Tongue (tissue), 2 donors: ENCODE measurements around the gene ITGB2. TPM values are rescaled to one million over a fixed set of nuclear protein-coding genes. Genes with fewer than 3 reads are reported as not detected.

Source experiments
- DNase-seq: peaks from one replicate; pipeline ENCODE4 v3.0.0-alpha.2; 2015
- total RNA-seq: library from RNA; depleted of rRNA; stranded (reverse); fragments of >200 nt; gene quantifications from one replicate; pipeline ENCODE4 v1.2.3, GENCODE V29; 2014

ITGB2 gene
- total RNA-seq, 1 donor from 2014 or later: 17.3 TPM

DNA sequence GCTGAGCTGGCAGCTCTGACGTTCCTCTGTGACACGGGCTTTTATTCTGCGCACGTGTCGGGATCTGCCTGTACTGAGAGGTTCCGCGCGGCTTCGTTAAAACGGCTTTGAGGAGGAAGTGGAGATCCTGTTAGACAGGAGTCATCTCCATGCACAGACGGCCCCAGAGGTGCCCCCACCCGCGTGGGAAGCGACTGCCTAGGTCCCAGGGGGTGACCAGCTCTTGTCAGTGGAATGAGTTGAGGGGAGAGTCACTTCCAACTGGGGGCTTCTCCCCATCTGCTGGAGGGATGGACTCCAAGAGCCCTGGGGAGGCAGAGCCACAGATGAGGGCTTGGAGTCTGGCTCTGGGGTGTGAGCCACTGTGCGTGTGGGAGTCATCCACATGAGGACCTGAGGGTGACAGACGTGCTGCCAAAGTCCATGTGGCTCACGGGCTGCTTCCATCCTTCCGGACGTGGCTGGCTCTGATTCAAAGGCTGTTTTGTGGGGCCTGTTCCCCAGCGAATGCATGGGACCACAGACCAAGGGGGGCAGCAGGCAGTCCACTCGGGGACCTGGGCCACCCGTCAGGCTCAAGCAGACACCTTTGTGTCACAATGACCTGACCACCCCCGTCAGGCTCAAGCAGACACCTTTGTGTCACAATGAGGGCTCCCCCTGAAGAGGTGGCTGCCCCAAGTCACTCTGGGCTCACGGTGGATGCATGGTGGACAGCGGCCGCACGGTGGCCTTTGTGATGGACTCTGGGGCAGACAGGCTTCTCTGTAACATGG, 74.0 kb downstream of the ITGB2 start:
- peak; percentile 66 for DNase-seq

DNA sequence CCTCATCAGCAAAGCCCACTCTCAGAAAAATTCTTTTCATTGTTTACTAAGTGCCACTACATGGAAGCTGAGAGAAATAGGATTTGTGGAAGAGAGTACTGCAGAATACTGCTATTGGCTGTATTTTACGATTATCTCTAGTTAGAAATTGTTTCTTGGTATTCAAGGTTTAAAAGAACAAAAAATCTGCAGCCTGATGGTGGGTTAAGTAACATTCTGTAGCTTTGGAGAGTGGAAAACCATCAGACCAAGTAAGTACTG, 74.5 kb downstream of the ITGB2 start:
- no peak for DNase-seq

DNA sequence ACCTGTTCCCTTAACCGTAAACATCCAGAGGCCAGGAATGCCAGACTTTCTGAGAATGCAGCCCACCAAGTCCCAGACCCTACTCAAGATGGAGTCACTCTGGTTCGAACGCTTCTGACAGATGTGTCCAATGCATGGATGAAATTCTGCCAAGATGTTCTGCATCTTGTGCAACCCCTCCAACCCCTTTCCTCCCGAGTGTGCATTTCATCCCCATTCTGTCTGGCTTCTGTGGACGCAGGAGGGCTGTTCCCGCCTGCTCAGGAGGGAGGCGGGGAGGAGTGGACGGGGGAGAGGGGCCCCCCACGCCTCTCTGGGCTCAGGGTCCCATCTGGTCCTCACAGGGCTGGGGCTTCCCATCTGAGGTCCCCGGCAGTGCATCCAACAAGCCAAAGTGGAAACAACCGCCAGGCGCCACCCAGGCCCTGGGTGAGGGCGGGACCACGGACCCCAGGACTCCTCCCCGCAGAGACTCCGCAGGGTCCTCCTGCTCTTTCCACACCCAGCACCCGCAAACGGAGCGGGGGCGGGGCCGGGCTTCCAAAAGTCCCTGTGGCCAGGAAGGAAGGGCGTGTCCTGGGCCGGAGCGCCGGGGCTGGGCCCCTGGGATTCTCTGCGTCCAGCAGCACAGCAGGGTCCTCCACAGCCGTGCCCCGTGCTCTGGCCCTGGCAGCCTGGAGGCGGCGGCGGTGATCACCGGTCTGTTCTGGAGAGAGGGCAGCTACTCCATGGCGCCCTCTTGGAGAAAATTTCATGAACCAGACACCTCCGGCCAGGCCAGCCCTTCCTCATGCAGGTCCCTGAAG, 75.1 kb downstream of the ITGB2 start:
- peak; percentile 59 for DNase-seq

DNA sequence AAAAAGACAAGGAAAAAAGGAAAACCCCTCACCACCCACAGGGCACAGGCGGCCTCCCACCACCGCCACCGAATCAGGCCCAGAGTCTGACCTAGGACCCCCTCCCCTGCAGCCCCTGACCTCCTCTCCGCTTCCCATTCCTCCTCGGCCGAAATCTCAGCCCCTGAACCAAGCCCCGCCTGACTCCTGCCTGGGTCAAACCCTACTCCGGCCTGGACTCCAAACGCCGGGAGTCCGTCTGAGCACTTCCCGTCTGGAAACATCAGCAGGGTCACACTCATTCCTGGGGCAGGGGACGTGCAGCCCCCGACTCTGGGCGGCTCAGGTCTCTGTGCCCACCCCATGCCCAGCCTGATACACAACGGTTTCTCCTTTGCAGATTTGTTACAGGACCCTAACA, 76.4 kb downstream of the ITGB2 start:
- no peak for DNase-seq

DNA sequence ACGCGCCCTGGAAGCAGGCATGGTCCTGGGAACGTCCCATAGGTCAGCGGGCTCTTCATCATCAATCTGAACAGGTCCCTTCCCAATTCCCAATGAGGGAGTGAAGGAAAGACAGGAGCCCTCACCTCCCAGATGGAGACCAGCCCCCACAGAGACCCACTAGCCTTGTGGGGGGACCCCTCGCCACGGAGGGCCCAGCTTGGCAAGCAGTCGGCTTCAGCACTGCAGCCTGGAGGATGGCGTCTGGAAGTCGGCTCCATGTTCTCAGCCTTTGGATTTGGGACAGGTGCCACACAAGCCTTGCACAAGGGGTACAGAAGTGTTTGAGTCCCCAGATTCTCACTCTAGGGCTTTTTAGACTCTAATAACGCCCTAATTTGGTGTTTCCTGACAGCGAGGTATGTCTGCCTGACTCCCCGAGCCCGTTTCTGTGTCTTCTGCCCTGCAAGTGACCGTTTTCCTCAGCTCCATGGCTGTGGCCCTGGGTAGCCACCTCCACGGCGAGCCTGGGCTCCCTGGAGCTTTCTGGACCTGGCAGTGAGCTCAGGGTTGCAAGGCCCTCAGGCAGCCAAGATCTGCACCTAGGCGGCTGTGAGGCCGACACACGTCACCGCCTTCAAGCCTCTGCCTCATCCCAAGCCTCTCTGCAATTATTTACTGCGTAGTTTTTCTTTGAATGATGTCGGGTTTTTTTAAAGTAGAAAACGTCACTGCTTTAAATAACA, 77.8 kb downstream of the ITGB2 start:
- DNase-seq: no peak

DNA sequence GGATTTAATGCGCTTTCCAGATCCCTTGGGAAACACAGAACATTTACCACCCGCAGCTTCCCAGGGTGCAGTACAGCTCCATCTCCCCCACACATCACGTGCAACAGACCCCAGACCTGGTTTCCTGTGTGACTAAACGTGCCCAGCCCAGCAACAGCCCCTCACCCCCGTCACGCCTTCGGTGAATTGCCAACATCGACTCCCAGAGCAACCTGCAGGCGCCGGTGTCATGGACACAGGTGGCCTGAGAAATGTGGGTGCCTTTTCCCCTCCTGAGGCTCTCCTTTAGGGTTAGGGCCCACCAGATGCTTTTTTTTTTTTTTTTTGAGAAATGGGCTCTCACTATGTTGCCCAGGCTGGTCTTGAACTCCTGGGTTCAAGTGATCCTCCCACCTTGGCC, 78.6 kb downstream of the ITGB2 start:
- DNase-seq: no peak

DNA sequence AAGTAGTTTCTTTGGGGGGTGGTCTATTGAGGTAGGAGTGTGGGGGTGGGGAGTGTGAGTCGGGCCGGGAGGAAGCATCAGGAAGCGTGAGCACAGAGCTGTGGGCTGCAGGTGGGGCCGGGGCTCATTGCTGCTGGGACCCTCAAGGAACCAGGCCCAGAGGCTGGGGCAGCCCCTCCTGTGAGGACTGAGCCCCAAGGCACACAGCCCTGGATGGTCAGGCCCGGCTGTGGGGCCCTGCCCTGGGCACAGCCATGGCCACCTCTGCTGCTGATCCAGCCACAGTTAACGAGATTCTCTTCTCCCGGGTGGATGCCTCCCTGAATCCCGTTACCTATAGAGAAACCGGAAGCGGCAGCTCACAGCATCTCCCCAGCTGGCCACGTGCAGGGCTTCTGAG, 79.9 kb downstream of the ITGB2 start:
- DNase-seq: no peak

DNA sequence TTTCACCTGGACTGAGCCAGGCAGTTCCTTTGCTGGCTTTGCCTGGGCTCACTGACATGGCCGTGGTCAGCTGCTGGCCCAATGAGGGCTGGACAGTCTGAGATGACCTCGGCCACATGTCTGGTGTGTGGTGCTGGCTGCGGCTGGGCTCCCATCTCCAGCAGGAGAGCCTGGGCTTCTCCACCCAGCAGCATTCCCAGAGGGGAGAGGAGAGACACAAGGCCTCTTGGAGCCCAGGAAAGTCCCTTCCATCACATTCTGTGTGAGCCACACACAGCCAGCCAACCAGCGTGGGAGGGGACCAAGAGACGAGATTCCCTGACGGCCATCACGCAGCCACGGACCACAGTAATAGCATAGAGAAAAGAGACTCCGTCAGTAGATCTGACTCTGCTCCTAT, 81.7 kb downstream of the ITGB2 start:
- DNase-seq: no peak

DNA sequence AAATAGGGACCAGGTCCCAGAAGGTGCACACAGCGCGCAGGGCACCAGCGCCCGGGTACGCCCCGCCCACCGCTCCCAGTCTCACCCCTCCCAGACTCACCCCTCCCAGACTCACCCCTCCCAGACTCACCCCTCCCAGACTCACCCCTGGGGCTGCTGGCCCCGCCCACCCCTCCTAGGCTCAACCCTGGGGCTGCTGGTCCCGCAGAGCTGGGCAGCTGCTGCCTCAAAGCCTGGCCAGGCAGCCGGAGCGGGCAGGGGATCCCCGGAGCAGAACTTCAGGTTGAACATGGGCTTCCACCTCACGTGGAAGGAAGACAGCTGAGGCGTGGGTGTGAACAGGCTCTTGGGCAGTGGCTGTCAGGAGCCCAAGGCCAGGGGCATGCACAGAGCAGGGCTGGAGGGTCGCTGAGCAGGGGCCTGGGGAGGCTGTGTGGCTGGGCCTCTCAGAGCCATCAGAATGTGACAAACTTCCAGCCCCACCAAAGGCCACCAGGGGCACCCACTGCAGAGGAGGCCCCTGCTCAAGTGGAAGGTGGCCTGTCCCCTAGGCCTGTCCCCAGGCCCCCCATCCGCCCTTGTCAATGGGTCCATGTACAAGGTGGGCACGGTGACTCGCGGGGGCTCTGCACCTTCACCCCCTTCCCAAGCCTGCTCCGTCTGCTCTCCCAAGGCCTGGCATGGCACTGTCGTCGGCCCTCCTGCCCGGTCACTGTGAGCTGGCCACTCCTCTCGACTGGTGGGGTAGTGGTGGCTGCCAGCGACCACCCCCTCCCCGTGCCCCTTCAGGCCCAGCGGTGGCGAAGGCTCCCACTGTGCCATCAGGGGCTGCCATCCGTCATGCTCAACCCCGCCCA, 82.4 kb downstream of the ITGB2 start:
- peak; percentile 59 for DNase-seq

DNA sequence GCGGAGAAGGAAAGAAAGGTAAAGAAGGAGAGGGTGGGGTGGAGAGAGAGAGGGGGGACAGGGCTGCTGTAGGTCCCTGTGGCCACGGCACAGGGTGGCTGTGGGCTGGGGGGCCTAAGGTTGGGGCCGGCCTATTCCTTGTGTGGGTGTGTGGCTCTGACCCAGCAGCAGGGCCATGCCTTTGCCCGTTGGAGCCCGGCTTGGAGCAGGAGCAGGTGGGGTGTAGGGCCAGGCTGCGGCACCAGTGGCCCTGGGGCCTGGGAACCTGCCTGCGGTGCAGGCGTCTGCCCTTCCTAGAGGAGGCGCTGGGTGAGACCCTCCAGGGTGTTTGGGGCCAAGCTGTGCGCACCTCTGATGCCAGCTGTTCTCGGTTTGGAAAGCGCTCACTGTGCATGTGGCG, 83.2 kb downstream of the ITGB2 start:
- no peak for DNase-seq

DNA sequence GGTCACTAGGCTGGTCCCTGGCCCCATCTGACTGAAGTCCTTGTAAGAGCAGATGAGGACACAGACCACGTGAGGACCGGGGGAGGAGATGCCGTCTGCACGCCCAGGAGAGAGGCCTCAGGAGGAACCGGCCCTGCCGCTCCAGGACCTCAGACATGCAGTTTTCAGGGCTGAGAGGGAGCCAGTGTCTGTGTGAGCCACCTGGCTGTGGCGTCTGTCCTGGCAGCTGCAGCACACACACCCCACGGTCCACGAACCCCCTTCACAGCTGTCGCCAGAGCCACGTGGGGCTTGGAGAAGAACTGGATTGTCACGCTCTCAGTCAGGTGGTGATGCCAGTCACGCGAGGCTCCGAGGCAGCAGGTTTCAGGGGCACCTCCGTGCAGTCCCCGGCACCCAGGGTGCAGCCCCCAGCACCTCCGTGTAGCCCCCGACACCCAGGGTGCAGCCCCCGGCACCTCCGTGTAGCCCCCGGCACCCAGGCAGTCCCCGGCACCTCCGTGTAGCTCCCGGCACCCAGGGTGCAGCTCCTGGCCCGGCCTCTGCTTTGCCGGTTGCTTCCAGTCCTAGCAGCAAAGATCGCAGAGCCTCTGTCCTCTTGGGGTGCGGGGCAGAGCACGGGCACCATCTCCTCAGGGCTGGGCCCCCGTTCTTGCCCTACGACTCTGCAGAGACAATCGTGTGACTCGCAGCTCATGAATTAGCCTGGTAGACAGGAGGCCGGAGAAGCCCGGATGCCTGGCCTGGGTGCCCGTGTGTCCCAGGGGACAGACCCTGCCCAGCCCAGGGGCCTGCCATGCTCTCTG, 83.8 kb downstream of the ITGB2 start:
- peak; percentile 79 for DNase-seq

DNA sequence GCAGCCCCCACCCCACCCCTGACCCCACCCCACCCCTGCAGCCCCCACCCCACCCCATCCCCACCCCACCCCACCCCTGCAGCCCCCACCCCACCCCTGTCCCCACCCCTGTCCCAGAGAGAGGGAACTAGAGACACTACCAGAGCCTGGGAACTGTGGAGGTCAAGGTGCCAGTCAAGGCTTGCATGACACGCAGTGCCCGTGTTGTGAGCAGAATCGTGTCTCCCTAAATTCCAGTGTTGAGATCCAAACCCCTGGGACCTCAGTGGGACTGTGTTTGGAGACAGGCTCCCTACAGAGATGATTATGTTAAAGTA, 84.4 kb downstream of the ITGB2 start:
- no peak for DNase-seq

Other genes with a start within 250 kb of the ITGB2 start
- gene KRTAP12-1, start 238.7 kb downstream of the ITGB2 start, total RNA-seq: not detected
- not detected for gene KRTAP10-12, start 223.7 kb downstream of the ITGB2 start, total RNA-seq
- 1.0 TPM for gene TSPEAR, start 209.3 kb downstream of the ITGB2 start, total RNA-seq
- 80.2 TPM for gene UBE2G2, start 119.1 kb downstream of the ITGB2 start, total RNA-seq
- 52.4 TPM for gene SUMO3, start 102.8 kb downstream of the ITGB2 start, total RNA-seq
- 172 TPM for gene PTTG1IP, start 47.2 kb downstream of the ITGB2 start, total RNA-seq
- 19.5 TPM for gene SLX9, start 19.1 kb upstream of the ITGB2 start, total RNA-seq
- gene ADARB1, start 153.7 kb upstream of the ITGB2 start, total RNA-seq: 45.2 TPM